Measurements from ENCODE around the gene TTC21A.

TTC21A gene

GRCh38 chr3:39099738-39100499 lies 7.6 kb upstream of the TTC21A start:
- H3K4me3 ChIP-seq (replicated peaks; ENCODE audit: low read depth, low read length): no peak overlapping the region
- H3K36me3 ChIP-seq (ENCODE audit: control insufficient read depth, insufficient read depth, low read length): peaks cover 29% of the 10 kb centered on the region
- no peaks in the 10 kb centered on the region for H3K27me3 ChIP-seq (replicated peaks; ENCODE audit: control insufficient read depth, insufficient read depth, low read length)
- DNase-seq (ENCODE audit: extremely low read depth, insufficient read length): no peak
- no peak for TF ChIP-seq CTCF (IDR thresholded peaks at IDR 0.05; ENCODE audit: insufficient read depth, low read length, poor library complexity, severe bottlenecking)

- Histone ChIP-seq H3K27me3 (replicated peaks; ENCODE audit: control insufficient read depth, insufficient read depth, low read length) (no peaks in the 10 kb centered on the region), H3K36me3 (ENCODE audit: control insufficient read depth, insufficient read depth, low read length) (peaks cover 29% of the 10 kb centered on the region), H3K4me3 (replicated peaks; ENCODE audit: low read depth, low read length) (no peak overlapping the region)
- TF ChIP-seq CTCF (IDR thresholded peaks at IDR 0.05; ENCODE audit: insufficient read depth, low read length, poor library complexity, severe bottlenecking): no peak
- DNase-seq (ENCODE audit: extremely low read depth, insufficient read length): no peak
Measured at GRCh38 chr3:39100500-39100886, 7.0 kb upstream of the TTC21A start.

GRCh38 chr3:39101022-39101689 lies 6.3 kb upstream of the TTC21A start:
- H3K4me3 ChIP-seq (replicated peaks; ENCODE audit: low read depth, low read length): no peak overlapping the region
- H3K27me3 ChIP-seq (replicated peaks; ENCODE audit: control insufficient read depth, insufficient read depth, low read length): no peaks in the 10 kb centered on the region
- H3K36me3 ChIP-seq (ENCODE audit: control insufficient read depth, insufficient read depth, low read length): peaks cover 25% of the 10 kb centered on the region
- peak; percentile 85 for TF ChIP-seq CTCF (IDR thresholded peaks at IDR 0.05; ENCODE audit: insufficient read depth, low read length, poor library complexity, severe bottlenecking)
- no peak for DNase-seq (ENCODE audit: extremely low read depth, insufficient read length)

GRCh38 chr3:39102504-39103323 lies 4.8 kb upstream of the TTC21A start:
- no peak overlapping the region for H3K4me3 ChIP-seq (replicated peaks; ENCODE audit: low read depth, low read length)
- DNase-seq (ENCODE audit: extremely low read depth, insufficient read length): no peak
- TF ChIP-seq CTCF (IDR thresholded peaks at IDR 0.05; ENCODE audit: insufficient read depth, low read length, poor library complexity, severe bottlenecking): no peak
- H3K36me3 ChIP-seq (ENCODE audit: control insufficient read depth, insufficient read depth, low read length): peaks cover 20% of the 10 kb centered on the region
- H3K27me3 ChIP-seq (replicated peaks; ENCODE audit: control insufficient read depth, insufficient read depth, low read length): no peaks in the 10 kb centered on the region

GRCh38 chr3:39103324-39103693 lies 4.2 kb upstream of the TTC21A start:
- no peaks in the 10 kb centered on the region for H3K27me3 ChIP-seq (replicated peaks; ENCODE audit: control insufficient read depth, insufficient read depth, low read length)
- H3K4me3 ChIP-seq (replicated peaks; ENCODE audit: low read depth, low read length): no peak overlapping the region
- peaks cover 14% of the 10 kb centered on the region for H3K36me3 ChIP-seq (ENCODE audit: control insufficient read depth, insufficient read depth, low read length)
- DNase-seq (ENCODE audit: extremely low read depth, insufficient read length): no peak
- TF ChIP-seq CTCF (IDR thresholded peaks at IDR 0.05; ENCODE audit: insufficient read depth, low read length, poor library complexity, severe bottlenecking): peak; percentile 33
